Suppressor macrophage treated with lipopolysaccharide for 4 hours (primary cell): Measurements from ENCODE around the gene CCNL1.

ENCODE experiments used
- DNase-seq: peaks from one replicate; pipeline ENCODE4 v3.0.0-alpha.2; 2020

The CCNL1 gene

DNA sequence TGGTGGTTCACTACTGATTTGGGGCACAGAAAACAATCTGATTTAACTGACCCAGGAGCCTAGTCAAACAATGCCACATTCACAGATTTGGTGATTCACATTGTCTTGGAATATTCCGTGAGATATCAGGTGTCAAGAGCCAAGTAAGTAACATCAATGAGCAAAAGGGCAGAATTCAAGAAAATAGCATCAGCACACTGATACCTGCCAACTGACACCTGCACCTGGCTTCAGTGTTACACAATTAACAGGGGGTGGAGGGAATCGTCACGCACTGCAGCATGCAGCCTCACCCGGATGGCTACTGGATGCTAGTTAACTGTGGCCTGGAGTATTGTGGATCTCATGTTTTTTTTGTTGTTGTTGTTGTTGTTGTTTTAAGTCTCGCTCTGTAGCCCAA, 17.6 kb downstream of the CCNL1 start:
- DNase-seq, result no peak

DNA sequence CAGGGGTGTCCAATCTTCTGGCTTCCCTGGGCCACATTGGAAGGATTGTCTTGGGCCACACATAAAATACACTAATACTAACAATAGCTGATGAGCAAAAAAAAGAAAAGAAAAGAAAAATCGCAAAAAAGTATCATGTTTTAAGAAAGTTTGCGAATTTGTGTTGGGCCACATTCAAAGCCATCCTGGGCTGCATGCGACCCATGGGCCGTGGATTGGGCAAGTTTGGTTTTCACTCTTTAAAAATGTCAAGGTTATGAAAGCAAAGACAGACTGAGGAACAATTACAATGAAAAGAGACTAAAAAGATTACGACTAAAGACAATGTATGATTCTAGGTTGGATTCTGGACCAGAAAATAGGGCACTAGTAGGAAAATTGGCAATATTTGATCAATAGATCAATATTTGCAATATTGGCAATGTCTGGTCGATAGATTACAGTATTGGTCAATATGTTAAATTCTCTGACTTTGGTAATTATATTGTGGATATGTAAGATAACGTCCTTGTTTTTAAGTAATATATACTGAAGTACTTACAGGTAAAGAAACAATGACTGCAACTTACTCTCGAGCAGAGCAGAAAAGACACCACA, 19.9 kb downstream of the CCNL1 start:
- DNase-seq, result no peak

DNA sequence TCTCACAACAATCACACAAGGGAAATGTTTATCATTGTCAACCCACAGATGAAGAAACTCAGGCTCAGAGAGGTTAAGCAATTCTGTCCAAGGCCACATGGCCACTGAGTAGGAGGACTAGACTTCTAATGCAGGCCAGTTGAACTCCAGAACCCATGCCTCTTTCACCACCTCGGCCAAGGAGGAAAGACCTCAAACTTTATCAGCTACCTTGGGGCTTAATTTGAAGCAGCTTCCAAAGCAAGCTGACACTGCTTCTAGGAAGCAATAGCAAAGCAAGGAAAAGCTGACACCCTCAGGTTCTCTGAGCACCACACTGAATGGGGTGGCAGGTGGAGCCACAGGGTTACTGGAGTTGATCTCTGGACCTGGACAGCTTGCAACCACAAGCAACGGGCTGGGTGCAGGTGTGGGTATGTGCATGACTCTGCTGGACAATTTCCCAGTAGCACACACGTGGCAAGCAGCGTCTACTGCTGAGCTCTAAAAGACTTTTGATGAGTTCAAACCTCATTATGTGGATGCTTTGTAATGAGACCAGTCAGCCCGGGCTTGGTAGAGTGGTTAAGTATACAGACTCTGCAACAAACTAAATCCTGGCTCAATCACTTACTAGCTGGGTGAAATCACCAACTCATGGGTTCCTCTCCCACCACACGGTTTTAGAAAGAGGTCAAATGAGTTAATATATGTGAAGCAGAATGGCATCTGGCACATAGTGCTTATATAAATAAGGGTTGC, 23.1 kb downstream of the CCNL1 start:
- peak; percentile 79 for DNase-seq

DNA sequence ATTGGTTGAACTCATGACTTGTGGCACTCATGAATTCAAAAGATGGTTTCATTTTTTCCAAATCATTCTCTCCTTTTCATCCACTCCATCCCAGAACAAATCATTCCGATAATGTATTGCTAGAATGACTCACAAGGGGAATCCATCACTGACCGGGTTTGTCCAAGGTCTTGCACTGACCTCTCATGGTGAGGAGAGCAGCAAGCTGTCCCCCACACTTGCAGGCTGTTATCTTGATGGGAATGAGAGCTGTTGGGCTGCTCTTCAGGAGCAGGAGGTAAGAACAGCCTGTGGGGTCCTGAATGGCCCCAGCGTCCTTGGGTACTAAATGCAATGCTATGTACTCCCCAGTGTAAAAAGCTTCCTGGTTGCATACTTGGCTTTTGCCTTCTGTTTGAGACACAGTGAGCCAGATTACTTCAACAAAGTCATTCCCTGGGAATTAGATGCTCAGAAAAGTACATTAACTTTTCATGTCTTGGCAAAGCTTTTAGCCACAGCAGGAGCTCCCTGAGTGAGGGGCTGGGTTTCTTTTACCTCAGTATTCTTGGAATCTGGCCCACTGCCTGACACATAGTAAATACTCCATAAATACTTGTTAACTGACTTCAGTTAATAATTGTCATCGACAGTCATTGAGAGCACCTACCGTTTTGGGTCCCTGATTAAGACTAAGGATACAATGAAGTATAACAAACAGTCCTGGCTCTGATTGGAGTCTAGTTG, 24.1 kb downstream of the CCNL1 start:
- DNase-seq, result no peak

DNA sequence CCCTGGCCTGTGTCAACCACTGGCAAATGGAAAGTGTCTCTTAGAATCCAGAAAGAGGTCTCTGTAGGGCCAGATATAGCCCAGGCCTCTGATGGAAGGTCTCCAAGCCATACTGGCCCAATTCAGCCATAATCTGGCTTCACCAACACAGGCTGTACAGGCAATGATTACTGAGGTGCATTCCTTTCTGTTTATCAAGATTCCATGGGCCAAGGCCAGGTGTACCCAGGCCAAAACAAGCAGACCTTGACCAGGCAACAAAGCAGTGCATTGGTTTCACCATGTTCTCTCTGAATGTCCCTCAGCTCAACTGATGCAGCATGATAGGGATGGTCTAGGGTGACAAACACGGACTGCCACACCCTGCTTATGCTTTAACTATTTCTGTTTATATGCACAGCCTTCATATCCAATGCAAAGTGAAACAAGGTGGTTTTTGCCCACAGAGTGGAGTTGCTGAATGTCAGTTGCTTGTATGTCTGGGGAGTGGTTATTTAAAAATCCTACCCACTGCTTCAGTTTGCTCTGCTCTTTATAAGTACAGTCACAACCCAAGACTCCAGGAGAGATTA, 25.2 kb downstream of the CCNL1 start:
- no peak for DNase-seq

DNA sequence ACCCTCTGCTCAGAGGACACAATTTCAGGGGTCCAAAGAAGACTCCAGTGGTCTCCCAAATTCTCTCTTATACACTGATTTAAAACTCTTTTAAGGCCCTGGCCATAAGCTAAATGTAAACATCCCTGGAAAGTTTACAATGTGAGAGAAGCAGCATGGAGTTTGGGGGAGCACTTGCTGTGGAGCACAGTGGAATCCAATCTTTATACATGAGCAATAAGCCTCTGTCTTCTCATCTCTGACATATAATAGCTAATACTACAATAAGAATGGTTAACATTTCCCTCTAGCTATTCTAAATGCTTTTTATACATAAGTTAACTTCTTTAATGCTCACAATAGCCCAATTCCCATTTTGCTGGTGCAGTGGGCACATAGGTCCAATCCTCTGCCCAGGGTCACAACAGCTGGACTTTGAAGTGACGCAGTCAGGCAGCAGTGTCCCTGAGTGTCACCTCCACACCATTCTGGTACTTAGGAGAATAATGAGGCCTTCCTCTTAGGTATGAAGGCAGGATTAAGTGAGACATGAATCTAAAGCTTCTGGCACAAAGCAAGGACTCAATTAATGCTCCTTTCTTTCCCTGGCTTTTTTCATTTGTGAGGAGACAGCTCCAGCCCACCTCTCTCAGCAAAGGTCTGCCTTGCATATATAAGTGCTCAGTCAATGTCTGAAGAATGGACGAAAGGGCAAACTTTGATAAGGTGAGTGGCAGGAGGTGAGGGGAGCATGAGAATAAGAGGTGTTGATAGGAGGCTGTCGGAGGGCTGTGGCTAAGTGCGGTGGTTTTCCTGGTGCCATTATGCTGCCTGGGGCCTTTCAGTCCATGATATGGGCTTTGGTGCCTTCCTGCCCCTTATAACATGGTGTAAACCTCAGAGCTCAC, 26.3 kb downstream of the CCNL1 start:
- DNase-seq, result no peak

DNA sequence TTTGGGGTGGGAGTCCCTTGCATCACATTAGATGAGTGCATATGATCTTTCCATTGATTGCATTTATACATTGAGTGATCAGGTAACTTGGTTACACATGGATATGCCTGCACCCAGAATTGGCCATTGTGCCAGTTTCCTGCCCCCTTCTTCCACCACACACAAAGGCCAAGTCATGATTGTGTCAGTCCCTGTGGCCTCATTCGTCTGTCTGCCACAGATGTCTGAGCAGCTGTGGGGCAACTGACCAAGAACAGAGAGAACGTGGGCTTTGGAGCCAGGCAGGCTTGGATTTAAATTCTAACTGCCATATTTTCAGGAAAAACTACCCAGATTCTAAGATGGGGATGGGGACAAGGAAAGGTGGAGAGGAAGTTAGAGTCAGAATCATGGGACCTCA, 27.0 kb downstream of the CCNL1 start:
- peak; percentile 42 for DNase-seq

DNA sequence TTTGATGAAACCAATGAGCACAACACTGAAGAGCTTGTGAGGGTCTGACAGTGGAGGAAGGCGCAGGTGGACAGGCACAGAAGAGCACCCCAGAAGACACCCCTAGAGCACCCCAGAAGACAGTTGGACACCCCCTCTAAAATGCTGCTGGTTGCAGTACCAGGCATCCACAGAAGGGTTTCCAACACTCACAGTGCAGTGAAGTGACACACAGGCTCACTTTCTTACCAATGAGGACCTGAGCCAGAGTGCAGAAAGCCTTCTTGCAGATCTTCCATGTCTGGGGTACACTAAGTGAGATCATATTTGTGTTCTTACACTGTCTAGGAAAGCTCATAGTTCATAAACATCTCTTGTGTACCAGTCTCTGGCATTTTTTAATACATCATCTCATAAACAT, 27.6 kb downstream of the CCNL1 start:
- no peak for DNase-seq

DNA sequence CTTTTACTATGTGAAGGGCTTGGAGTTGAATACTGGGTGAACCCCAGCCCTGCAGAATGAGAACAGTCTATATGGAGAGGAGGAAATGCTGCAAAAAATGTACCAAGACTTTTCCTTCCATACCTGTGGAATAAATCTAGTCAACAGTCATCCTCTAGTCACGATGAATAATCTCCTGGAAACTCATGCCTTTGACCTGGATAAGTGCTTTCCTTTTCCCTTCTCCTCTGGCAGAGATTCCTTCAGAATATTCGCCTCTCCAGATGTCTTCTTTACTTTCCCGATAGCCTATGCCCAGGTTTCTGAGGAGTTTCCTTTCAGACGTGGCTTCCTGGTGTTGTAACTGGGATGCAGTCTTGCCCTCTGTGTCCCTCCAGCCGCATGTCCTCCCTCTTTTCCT, 28.1 kb downstream of the CCNL1 start:
- DNase-seq, result no peak

DNA sequence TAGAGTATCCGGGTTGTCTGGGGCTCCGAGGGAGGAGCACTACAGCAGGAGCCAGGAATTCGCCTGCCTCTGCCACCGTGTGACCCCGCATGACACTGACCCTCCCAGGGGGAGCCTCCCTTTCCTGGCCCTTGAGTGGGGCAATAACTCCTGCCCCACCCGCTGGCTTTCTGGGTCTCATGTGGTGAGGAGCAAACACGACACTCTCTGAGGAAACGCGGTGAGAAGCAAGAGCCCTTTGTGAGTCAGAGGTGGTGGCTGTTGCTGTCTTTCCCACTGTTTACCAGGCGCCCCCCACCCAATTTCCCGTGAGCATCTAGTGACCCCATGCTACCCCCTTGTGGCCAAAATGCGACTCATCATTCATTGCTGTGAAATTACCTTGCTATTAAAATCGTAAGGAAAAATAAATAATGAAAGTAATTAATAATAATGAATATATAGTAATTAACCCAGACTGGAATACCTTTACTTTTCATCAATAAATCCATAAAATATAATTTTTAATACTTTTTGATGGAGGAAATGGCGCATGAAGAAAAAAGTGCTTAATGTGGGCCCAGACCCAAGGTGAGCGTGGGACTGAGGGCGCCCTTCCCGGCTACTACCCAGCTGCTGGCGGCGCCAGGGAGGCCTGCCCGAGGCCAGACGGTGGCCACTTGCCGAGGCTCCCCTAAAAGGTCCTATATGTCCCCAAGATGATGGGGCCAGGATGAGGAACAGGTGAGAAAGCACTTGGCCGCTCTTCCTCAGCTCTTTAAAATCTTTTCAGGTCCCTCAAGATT, 29.3 kb downstream of the CCNL1 start:
- peak; percentile 85 for DNase-seq

DNA sequence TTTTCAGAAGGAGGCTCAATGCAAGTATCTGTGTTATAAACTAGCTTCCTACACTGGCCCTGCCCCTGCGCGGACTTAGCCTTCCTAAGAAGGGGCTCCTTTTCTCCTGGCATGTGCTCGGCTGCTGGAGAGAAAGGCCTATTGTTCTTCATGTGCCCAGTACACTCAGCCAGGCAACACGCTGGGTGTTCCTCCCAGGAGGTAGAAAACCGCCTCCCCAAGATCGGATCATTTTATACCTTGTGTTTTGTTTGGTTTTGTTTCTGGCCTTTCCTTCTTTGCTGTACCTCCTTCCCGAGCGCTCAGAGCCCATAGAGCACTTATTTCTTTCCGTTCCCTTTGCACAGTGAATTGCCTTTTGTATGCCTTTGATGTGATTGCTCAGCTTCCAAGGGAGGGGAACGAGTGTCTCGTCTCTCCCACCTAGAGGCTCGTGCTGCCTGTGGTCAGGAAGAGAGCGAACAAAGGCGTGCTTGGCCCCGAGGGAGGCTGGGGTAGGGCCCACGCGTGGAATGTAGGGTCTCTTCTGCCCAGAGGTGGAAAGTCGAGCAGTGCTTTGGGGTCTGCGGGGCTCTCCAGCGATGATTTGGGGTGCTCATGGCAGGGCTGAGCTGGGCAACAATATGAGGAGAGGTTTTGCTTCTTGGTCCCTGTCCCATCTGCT, 30.0 kb downstream of the CCNL1 start:
- DNase-seq, result no peak

DNA sequence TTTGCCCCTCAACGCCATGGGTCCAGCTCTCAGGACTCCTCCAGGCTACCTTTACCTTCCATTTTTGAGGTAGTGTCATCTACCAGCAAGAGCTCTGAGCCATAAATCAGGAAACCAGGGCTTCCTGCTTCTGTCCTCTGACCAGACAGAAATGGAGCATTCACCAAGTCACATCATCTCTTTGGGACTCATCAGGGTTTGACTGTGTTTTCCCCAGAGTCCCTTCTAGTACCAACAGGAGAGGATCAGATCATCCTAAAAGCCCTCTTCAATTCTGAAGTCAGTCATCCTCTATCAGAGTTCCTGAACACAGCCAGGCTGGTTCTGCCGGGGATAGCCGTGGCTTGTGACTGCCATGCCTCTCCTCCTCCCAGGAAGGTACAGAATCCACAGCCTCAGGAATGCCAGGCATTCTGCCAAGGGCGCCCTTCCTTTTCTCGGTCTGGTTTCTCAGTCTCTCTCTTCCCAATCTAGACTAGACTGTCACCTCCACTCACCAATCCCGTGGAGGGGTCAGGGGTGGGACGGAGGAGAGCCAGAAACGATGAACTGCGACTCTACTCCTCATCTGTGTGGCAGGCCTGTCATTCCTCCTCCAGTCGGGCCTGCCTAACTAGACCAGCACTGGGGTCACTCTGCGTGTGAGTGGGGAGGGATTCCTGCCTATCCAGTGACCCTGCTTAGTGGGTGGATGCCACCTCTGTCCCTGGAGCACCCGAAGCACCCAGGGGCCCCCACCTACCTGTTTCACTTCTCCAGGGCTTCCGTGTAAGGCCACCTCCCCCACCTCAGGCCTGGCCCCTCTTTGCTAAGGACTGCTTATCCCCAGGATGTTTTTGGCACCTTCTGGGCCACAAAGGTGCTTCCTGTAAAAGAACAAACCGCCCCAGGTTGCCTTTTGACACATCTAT, 30.9 kb downstream of the CCNL1 start:
- DNase-seq, result peak; percentile 59

DNA sequence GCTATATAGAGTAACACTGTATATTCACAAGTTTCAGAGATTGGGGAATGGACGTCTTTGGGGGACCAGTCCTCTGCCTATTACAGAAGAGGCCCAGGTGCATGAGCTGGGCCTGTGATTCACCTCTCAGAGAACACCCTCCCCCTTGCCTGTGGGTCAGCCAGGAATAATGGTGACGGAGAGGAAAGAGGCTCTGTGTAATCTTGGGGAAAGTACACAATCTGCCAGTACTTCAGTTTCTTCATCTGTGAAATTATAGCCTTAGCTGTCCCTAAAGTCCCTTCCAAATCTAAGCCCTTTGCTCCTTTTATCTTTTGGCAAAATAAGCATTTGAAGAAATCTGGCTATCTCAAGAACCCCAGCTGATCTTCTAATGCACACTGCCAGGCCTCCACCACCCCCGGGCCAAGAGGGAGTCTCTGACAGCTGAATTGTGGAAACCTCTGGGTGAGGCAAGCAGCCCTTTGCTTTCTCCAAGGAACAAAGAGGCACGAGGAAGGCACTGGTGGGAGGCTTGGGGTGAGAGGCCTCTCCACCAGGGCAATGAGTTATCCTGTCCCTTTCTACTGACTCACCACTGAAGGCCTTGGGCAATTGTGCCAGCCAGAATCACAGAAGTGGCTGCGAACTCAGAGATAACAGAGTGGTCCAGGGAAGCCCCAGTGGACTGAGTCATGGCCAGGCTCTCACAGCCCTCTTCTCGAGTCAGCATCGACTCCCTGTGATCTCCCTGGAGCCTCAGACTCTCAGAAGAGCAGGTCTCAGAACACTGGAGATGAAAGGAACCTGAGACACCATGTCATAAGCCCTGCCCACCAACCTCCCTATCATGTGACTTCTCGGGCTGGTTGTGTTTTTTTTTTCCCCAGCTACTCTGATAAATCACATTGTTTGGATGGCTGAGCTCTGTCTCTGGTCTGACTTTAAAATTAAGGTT, 31.8 kb downstream of the CCNL1 start:
- DNase-seq, result peak; percentile 98

DNA sequence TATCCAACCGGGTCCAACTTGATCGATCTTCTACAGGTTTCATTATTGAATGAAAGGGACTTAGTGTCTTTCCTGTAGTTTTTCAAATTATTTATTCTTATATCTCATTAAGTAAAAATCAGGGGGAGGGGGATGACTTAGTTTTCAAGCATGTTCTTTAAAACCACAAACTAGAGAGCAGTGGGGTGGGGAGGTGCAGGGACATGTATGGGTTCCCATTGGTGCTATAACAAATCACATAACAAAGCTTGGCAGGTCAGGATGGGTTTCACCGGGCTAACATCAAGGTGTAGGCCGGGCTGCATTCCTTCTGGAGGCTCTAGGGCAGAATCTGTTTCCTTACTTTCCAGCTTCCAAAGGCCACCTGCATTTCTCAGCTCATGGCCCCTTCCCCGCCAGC, 32.7 kb downstream of the CCNL1 start:
- DNase-seq, result no peak

DNA sequence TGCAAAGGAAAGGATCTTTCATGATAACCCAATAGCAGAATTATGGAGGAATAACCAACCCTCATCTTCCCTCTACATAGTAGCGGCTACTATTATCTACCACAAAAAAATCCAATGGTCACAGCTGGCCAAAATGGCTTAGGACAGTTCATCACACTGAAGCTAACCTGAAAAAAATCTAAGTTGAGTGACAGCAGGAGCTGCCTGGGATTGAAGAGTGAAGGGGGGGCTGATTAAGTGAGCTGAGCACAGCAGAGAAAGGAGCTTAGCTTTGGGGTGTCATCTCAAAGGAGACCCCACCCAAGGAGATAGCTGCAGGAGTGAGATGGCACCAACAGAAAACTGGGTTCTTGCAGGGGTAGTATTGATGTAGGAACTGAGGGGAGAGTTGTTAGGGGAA, 33.6 kb downstream of the CCNL1 start:
- no peak for DNase-seq

DNA sequence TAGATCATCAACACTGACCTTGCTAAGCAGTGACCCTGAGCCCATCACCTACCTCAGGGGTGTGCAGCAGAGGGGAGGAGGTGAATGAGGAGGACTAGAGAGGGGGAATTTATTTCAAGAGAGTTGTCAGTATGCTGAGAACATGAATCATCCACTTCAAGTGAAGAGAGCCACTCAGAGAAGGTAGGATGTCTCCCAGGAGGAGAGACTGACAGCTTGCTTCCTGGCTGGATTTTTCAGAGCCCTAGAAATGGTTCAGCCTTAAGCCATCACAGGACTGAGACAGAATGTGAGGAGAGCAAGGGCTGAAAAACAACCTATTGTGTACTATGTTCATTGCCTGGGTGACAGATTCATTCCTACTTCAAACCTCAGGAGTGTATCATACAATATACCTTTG, 34.8 kb downstream of the CCNL1 start:
- no peak for DNase-seq

DNA sequence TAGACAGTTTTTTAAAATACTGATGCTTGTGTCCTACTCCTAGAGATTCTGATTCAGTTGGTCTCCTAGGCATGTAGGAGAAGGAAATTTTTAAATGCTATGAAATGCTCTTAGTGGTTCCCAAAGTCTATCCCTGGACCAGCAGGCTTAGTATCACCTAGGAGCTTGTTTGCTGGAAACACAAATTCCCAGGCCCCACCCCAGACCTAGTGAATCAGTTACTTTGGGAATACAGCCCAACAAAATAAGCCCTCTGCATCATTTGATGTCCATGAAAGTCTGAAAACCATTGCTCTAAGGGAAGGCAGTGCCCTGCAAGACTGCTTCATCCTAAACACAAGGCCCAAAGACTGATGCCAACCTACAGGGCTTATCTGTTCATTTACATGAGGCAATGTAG, 36.3 kb downstream of the CCNL1 start:
- DNase-seq, result no peak

DNA sequence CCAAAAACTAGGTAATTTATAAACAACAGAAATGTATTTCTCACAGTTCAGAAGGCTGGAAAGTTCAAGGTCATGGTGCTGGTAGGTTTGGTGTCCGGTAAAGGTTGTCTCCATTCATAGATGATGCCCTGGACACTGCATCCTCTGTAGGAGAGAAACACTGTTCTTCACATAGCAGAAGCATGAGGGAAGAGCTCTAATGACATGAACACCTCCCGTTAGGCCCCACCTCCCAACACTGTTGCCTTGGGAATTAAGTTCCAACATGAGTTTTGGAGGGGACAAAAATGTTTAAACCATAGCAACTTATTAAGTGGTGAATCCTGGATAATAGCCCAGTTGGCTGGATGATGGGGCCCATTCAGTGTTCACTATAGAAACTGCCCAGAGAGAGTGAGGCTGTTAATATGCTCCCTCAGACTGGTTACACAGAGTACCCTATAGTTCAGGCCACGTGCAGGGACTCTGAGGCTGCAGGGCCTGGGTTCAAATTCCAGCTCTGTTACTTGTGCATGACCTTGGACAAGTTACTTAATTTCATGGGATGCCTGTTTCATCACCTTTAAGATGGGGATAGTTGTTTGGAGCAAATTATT, 37.0 kb downstream of the CCNL1 start:
- no peak for DNase-seq

DNA sequence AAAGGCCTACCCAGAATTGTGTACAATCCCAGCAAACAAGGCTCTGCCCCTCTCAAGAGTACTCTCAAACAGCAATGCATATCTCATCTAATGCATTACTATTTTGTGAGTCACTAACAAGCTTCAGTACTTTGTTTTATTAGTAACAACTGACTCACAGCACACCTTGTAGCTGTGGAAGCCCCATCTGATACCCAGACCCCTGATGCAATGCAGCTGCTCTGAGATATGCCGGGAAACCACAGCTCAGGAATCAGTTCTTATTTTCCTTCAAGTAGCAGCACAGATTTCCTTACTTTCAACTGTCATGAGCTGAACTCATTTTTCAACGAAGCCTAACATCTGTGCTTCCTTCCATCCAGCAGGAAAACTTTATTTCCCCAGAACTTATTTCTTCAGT, 37.8 kb downstream of the CCNL1 start:
- no peak for DNase-seq
